K562 (cell line): ENCODE measurements around the gene BHLHE40. TPM values are rescaled to one million over a fixed set of nuclear protein-coding genes. Genes with fewer than 3 reads are reported as not detected.

Experiments used
- ASH1L ChIP-seq: fragments of 450-650 bp; IDR thresholded peaks from 2 replicates; pipeline ENCODE4 v1.6.1; 2018; ENCODE audit warnings: borderline replicate concordance, mild to moderate bottlenecking, low read depth; ENCODE audit not compliant: partially characterized antibody
- ATF6 ChIP-seq: sonication (generic); formaldehyde crosslinking; IDR thresholded peaks from 2 replicates; pipeline ENCODE4 v1.4.0; 2020; ENCODE audit warnings: mild to moderate bottlenecking, missing genetic modification reagents
- ELF2 ChIP-seq: fragments of 250-450 bp; sonication (Bioruptor Pico); IDR thresholded peaks from 2 replicates; pipeline ENCODE4 v1.5.0; 2021; ENCODE audit warnings: mild to moderate bottlenecking
- HDAC2 ChIP-seq: fragments of 450-650 bp; IDR thresholded peaks from 2 replicates; pipeline ENCODE4 v1.6.1; 2016; ENCODE audit warnings: mild to moderate bottlenecking
- ILF3 ChIP-seq: fragments of 450-650 bp; IDR thresholded peaks from 2 replicates; pipeline ENCODE4 v1.6.1; 2018; ENCODE audit warnings: antibody characterized with exemption, mild to moderate bottlenecking, moderate library complexity, borderline replicate concordance
- PML ChIP-seq: IDR thresholded peaks from 2 replicates; pipeline ENCODE4 v1.6.1; 2012; ENCODE audit warnings: low read length, inconsistent platforms
- POLR3G ChIP-seq: IDR thresholded peaks from 2 replicates; pipeline ENCODE4 v1.6.1; 2011; ENCODE audit not compliant: insufficient read length, insufficient replicate concordance; ENCODE audit errors: extremely low read depth
- TCFL5 ChIP-seq: fragments of 250-450 bp; sonication (Bioruptor Pico); conservative IDR thresholded peaks from 2 replicates; pipeline ENCODE4 v1.6.1; 2021; ENCODE audit warnings: mild to moderate bottlenecking, moderate library complexity, matching md5 sums
- THRAP3 ChIP-seq: fragments of 450-650 bp; IDR thresholded peaks from 2 replicates; pipeline ENCODE4 v1.6.1; 2016; ENCODE audit warnings: mild to moderate bottlenecking, inconsistent platforms, borderline replicate concordance
- TSC22D4 ChIP-seq: fragments of 450-650 bp; IDR thresholded peaks from 2 replicates; pipeline ENCODE4 v1.6.1; 2016; ENCODE audit warnings: missing genetic modification characterization, missing biosample characterization, control low read depth
- ZNF512 ChIP-seq: IDR thresholded peaks from 2 replicates; pipeline ENCODE4 v1.6.1; 2016; ENCODE audit warnings: missing genetic modification characterization, missing compliant biosample characterization
- polyA plus RNA-seq, 8 experiments: library from polyadenylated mRNA; depleted of rRNA in 4 of 8; stranded (reverse) in 5 of 8; unstranded in 3 of 8; fragments of >200 nt; fragmentation: Nextera tagmentation in 2 of 8; fragmentation: Illumina TruSeq in 1 of 8; extraction: Ambion mirVana in 2 of 8; extraction: Trizol in 1 of 8; gene quantifications; 2 replicates each; pipeline versions ENCODE4 v1.2.1 to v1.2.3, GENCODE V29; 2011 to 2014; ENCODE audit warnings: inconsistent platforms in 1 of 8, missing spikeins in 1 of 8
- total RNA-seq, 7 experiments: library from RNA; depleted of rRNA in 6 of 7; stranded (reverse); fragments of >200 nt in 6 of 7; fragmentation: Illumina TruSeq in 2 of 7; extraction: Trizol in 2 of 7; gene quantifications; 2 replicates each; pipeline versions ENCODE4 v1.2.1 to v1.2.3, GENCODE V29; 2011 to 2021; ENCODE audit warnings: low replicate concordance in 1 of 7
- TF ChIP-seq, protein P1 (sequence below): fragments of 450-650 bp; formaldehyde crosslinking; IDR thresholded peaks from 2 replicates; pipeline ENCODE4 v1.4.0; 2022; ENCODE audit warnings: missing genetic modification characterization
- TF ChIP-seq, protein P2 (sequence below): fragments of 250-450 bp; sonication (Bioruptor Pico); IDR thresholded peaks from 2 replicates; pipeline ENCODE4 v1.5.0; 2021; ENCODE audit warnings: mild to moderate bottlenecking, moderate library complexity
- TF ChIP-seq, protein P3 (sequence below): fragments of 250-450 bp; sonication (Bioruptor Pico); IDR thresholded peaks from 2 replicates; pipeline ENCODE4 v1.5.1; 2021; ENCODE audit warnings: mild to moderate bottlenecking
- TF ChIP-seq, protein P4 (sequence below): fragments of 250-450 bp; sonication (Bioruptor Pico); IDR thresholded peaks from 2 replicates; pipeline ENCODE4 v1.5.0; 2021

BHLHE40 gene
- total and polyA plus RNA-seq, 9 of the 15 experiments (the other 6 are each of a cell fraction or from before 2014, with no cell fraction given), result 12.0 to 83.9 (median 31.4) TPM

- TF ChIP-seq ATF6 (CRISPR knock-in tag) (no peak; the same call in 1 of the 2 replicates), PML (peak; percentile 12; the same call in 1 of the 2 replicates), THRAP3 (no peak), POLR3G (no peak), TSC22D4 (no peak), ELF2 (no peak), ILF3 (no peak), HDAC2 (no peak), ASH1L (no peak), ZNF512 (tag) (no peak), TCFL5 (CRISPR knock-in tag) (no peak)
- TF ChIP-seq, protein P1, sequence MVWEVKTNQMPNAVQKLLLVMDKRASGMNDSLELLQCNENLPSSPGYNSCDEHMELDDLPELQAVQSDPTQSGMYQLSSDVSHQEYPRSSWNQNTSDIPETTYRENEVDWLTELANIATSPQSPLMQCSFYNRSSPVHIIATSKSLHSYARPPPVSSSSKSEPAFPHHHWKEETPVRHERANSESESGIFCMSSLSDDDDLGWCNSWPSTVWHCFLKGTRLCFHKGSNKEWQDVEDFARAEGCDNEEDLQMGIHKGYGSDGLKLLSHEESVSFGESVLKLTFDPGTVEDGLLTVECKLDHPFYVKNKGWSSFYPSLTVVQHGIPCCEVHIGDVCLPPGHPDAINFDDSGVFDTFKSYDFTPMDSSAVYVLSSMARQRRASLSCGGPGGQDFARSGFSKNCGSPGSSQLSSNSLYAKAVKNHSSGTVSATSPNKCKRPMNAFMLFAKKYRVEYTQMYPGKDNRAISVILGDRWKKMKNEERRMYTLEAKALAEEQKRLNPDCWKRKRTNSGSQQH, result no peak
- TF ChIP-seq, protein P2, sequence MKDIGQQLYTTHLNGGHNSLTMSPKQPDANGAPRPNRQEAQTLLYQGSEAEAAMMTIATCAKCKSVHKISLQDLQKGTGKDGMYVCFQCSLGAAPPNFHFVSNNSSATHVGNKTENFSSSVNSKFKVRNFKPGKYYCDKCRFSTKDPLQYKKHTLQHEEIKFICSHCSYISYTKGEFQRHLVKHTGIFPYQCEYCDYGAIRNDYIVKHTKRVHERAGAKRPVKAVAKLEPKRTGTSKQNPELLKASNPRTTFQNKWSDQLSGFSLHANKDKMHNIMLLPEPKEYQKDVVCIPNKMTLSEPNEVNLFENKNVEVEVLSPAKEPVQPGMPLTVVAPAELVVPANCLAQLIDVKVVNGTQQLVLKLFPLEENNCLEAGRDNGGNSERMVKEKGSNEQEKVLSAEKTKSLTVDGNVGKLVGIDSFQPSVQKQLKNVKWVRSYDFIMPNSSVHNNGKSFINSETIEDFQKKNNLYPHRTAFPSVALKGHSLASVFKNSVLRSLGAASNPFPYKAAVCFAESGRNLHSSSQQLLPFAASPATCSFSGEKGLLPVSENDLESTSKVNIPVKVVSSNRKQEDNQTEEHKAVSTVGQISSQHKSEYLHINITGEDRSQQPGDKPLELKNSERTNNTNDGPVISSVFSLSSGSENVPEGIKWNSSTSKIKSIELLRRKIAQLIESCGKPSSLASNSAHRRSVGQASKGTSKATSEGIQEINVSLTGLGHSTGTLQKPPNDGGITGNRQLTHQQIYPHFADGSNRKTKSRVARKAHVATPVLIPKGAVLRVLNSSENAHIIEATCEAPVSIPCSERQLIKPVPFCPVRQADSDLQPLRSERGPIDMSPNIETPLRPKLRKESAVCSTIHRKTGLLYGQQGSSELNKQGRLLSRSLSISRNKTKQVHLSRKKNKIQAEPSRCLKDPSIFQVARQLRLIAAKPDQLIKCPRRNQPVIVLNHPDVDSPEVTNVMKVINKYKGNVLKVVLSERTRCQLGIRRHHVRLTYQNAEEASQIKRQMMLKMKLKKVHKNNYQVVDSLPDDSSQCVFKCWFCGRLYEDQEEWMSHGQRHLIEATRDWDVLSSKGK (CRISPR knock-in tag), result no peak
- TF ChIP-seq, protein P3, sequence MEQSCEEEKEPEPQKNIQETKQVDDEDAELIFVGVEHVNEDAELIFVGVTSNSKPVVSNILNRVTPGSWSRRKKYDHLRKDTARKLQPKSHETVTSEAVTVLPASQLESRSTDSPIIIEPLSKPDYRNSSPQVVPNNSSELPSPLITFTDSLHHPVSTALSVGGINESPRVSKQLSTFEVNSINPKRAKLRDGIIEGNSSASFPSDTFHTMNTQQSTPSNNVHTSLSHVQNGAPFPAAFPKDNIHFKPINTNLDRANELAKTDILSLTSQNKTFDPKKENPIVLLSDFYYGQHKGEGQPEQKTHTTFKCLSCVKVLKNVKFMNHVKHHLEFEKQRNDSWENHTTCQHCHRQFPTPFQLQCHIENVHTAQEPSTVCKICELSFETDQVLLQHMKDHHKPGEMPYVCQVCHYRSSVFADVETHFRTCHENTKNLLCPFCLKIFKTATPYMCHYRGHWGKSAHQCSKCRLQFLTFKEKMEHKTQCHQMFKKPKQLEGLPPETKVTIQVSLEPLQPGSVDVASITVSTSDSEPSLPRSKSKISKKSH (CRISPR knock-in tag), result no peak
- TF ChIP-seq, protein P4, sequence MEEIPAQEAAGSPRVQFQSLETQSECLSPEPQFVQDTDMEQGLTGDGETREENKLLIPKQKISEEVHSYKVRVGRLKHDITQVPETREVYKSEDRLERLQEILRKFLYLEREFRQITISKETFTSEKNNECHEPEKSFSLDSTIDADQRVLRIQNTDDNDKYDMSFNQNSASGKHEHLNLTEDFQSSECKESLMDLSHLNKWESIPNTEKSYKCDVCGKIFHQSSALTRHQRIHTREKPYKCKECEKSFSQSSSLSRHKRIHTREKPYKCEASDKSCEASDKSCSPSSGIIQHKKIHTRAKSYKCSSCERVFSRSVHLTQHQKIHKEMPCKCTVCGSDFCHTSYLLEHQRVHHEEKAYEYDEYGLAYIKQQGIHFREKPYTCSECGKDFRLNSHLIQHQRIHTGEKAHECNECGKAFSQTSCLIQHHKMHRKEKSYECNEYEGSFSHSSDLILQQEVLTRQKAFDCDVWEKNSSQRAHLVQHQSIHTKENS (CRISPR knock-in tag), result no peak
Measured at GRCh38 chr3:5010706-5011554, 31.7 kb downstream of the BHLHE40 start (continued).
